ENCODE measurements around the gene PPP1R3F. TPM values are rescaled to one million over a fixed set of nuclear protein-coding genes. Genes with fewer than 3 reads are reported as not detected.

Gene PPP1R3F
- total RNA-seq: 1.9 and 2.0 TPM in 2 replicates

GRCh38 chrX:49269767-49270248, at the start of gene PPP1R3F:
Gene PPP1R3F (plus strand): TSS chrX:49269793. CDS start chrX:49269870, 77 bp downstream.

GRCh38 chrX:49233176-49233575, 36.4 kb upstream of the PPP1R3F start, which contains the start of gene CACNA1F:
Gene CACNA1F (minus strand): TSS chrX:49233340. CDS start chrX:49233309, 31 bp downstream.

GRCh38 chrX:49264460-49264859, 5.1 kb upstream of the PPP1R3F start, which contains the start of gene FOXP3:
Gene FOXP3 (minus strand): TSS chrX:49264710. CDS start chrX:49258505, 6,205 bp downstream.

GRCh38 chrX:49303346-49303745, 33.8 kb downstream of the PPP1R3F start, which contains the start of gene GAGE10:
Gene GAGE10 (plus strand): TSS chrX:49303646. CDS start chrX:49304860, 1,214 bp downstream.

GRCh38 chrX:49321737-49322136, 52.1 kb downstream of the PPP1R3F start, which contains the start of gene GAGE12J:
Gene GAGE12J (plus strand): TSS chrX:49322037. CDS start chrX:49323194, 1,157 bp downstream.

GRCh38 chrX:49331282-49331681, 61.7 kb downstream of the PPP1R3F start, which contains the start of gene GAGE13:
Gene GAGE13 (plus strand): TSS chrX:49331582. CDS start chrX:49332738, 1,156 bp downstream.

Other genes starting within 250 kb of the PPP1R3F start
- 46.1 and 51.9 TPM in 2 replicates for gene TFE3, start 226.4 kb upstream of the PPP1R3F start, total RNA-seq
- 0.50 and 1.5 TPM in 2 replicates for gene CCDC120, start 210.8 kb upstream of the PPP1R3F start, total RNA-seq
- 25.6 and 32.1 TPM in 2 replicates for gene PRAF2, start 195.8 kb upstream of the PPP1R3F start, total RNA-seq
- 45.6 and 47.2 TPM in 2 replicates for gene WDR45, start 189.9 kb upstream of the PPP1R3F start, total RNA-seq
- gene GPKOW, start 146.1 kb upstream of the PPP1R3F start, total RNA-seq: 14.6 TPM in 2 replicates
- gene MAGIX, start 107.0 kb upstream of the PPP1R3F start, total RNA-seq: 1.3 TPM in 2 replicates
- gene PLP2, start 97.9 kb upstream of the PPP1R3F start, total RNA-seq: 115 and 131 TPM in 2 replicates
- 6.6 and 8.6 TPM in 2 replicates for gene PRICKLE3, start 83.4 kb upstream of the PPP1R3F start, total RNA-seq
- gene SYP, start 69.6 kb upstream of the PPP1R3F start, total RNA-seq: 0.15 and 0.17 TPM in 2 replicates
- gene CACNA1F, start 36.5 kb upstream of the PPP1R3F start, total RNA-seq: not detected in 2 replicates
- gene CCDC22, start 34.3 kb upstream of the PPP1R3F start, total RNA-seq: 14.7 and 16.3 TPM in 2 replicates
- gene FOXP3, start 5.1 kb upstream of the PPP1R3F start, total RNA-seq: 0.15 and 0.50 TPM in 2 replicates
- gene GAGE10, start 33.9 kb downstream of the PPP1R3F start, total RNA-seq: not detected in 2 replicates
- gene GAGE12J, start 52.2 kb downstream of the PPP1R3F start, total RNA-seq: not detected in 2 replicates
- not detected in 2 replicates for gene GAGE13, start 61.8 kb downstream of the PPP1R3F start, total RNA-seq

Measured in bronchus fibroblast of lung (primary cell).